Activated CD8-positive, alpha-beta memory T cell treated with anti-CD3 and anti-CD28 coated beads for 36 hours (primary cell): Measurements from ENCODE around the gene VLDLR. TPM values are rescaled to one million over a fixed set of nuclear protein-coding genes. Genes with fewer than 3 reads are reported as not detected.

Experiments
- CTCF ChIA-PET: fragments of 350-600 bp; sonication (Branson Sonifier 250); formaldehyde crosslinking; loops from one replicate; lab custom pipeline; 2021; ENCODE audit warnings: antibody characterized with exemption; lab: Charles Lee
- POLR2A ChIA-PET: fragments of 350-600 bp; sonication (Branson Sonifier 250); formaldehyde crosslinking; loops from one replicate; lab custom pipeline; 2021; ENCODE audit warnings: antibody characterized with exemption; lab: Charles Lee
- total RNA-seq, 2 experiments: library from RNA; stranded (reverse); gene quantifications; one replicate each; pipeline ENCODE4 v1.2.3, GENCODE V29; 2021

VLDLR gene
- total RNA-seq, 2 experiments from 2014 or later: 8.7 to 10.1 TPM

GRCh38 chr9:2641033-2641432, 19.4 kb downstream of the VLDLR start:
- ChIA-PET POLR2A (no interaction called here), CTCF (no interaction called here)

- POLR2A ChIA-PET: no interaction called here
- CTCF ChIA-PET: interaction anchor here (0.7 kb wide), 2 partner anchors 8 to 144 kb away, joined by 4 to 5 read pairs; no protein-coding TSS in a partner anchor
Measured at GRCh38 chr9:2642068-2642467, 20.5 kb downstream of the VLDLR start.

GRCh38 chr9:2645569-2645968, 24.0 kb downstream of the VLDLR start:
- POLR2A ChIA-PET: no interaction called here

DNA sequence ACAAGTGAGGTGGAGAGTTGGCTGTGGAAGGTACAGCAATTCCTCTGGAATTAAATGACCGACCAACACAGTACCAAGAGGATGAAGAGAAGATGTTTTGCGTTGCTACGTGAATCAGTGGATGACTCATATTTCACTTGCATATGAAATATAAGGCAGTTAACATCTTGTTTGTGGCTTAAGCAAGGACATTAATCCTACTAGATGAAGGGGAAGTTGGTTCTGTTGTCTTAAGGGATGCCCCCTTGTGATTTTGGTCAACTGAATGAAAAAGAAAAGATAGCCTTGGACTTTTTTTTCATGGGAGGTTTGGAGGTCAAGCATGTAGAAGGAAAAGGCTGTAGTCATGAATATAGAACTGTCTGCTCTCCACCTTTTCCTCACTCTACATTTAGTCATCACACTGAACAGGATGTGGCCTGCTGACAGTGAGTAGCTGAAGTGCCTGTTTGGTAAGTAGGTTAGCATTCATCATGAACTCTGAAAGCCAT, 33.9 kb downstream of the VLDLR start:
- CTCF ChIA-PET: no interaction called here
- POLR2A ChIA-PET: no interaction called here

More at GRCh38 chr9:2645569-2645968, 24.0 kb downstream of the VLDLR start:
- CTCF ChIA-PET: no interaction called here

DNA sequence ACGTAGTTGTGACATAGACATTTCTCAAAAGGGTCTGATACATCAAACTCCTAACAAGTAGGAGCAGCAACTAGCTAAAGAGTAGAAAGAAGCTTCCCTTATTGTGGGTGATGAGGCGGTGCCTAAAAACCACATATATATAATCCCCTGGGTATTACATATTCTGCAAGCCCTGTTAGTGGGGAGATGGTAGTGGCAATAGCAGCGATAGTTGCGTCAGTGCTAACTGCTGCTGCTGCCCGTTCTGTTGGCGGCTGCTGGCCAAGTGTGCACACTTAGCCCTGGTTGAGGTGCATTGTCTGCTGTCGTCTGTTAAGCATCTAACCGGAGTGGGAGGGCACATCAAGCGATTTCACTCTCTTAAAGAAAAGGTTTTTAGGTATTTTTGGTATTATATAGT, 35.8 kb downstream of the VLDLR start:
- ChIA-PET POLR2A (no interaction called here), CTCF (no interaction called here)

DNA sequence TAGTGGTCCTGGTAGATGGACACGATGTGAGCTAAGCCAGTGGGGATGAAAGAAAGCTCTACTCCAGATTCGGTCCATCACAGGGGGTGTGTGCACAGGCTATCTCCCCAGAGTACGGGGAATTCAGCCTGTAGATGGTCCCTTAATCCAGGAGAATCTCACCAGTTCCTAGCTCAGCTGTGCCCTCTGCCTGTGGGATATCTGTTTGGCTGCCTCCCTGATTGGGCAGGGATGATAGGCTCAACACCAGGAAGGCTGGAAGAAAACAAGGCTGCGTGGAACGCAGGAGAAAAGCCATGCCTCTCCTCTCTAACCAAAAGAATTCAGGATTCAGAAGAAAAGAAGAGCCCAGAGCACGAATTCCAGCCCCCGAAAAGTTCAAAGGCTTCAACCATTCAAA, 40.9 kb downstream of the VLDLR start:
- POLR2A ChIA-PET: no interaction called here

DNA sequence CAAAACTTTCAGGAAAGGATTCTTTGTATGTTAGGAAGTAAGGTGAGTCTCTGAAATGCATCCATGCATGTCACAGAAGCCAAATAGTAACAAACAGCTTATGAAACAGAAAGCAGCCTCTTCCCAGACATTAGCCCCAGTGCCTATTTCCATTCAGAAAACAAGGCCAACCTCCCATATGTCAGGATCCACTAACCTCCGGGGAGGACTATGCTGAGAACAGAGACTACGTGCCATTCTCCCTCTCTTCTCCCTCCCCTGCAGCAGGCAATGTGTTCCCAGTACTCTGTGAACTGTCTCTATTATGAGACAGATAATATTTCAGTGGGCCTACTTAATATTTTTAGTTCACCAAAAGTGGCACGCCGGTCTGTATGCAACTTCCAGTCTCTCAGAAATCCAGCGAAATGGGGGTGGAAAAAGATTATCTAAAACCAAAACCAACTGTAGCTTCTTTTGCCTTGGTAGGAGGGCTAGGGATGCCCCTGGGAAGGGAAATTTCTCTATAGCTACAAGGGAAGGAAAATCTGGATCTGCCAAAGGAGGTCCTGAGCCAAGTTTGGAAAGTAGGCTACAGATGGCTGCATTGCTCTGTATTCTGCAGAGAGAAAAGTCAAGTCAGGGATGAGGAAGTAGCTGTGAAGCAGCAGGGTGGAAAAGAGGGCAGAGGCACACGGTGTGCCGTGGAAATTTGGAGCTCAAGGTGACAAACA, 42.0 kb downstream of the VLDLR start:
- CTCF ChIA-PET: no interaction called here

More for the DNA sequence above, 40.9 kb downstream of the VLDLR start:
- CTCF ChIA-PET: no interaction called here

GRCh38 chr9:2664174-2665065, 42.8 kb downstream of the VLDLR start:
- ChIA-PET CTCF (no interaction called here), POLR2A (no interaction called here)

More for the DNA sequence above, 42.0 kb downstream of the VLDLR start:
- POLR2A ChIA-PET: no interaction called here

- CTCF ChIA-PET: no interaction called here
- POLR2A ChIA-PET: no interaction called here
Measured at GRCh38 chr9:2666569-2666968, 45.0 kb downstream of the VLDLR start.

DNA sequence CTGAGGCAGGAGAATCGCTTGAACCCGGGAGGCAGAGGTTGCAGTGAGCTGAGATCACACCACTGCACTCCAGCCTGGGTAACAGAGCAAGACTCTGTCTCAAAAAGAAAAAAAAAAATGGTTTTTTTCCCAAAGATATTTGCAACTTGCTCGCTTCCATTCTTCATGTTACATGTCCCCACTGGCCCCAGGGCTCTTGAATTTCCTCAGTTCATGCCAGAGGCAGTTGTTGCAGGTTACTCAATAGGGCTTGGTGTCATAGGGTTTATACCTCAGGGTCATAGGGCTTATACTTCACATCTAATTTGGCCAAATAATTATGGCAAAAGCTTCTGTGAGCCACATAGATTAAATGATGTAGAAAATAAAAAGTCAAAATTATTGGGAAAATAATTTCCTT, 51.6 kb downstream of the VLDLR start:
- ChIA-PET CTCF (no interaction called here), POLR2A (no interaction called here)

- ChIA-PET CTCF (no interaction called here), POLR2A (no interaction called here)
Measured at GRCh38 chr9:2674141-2674824, 52.7 kb downstream of the VLDLR start.

DNA sequence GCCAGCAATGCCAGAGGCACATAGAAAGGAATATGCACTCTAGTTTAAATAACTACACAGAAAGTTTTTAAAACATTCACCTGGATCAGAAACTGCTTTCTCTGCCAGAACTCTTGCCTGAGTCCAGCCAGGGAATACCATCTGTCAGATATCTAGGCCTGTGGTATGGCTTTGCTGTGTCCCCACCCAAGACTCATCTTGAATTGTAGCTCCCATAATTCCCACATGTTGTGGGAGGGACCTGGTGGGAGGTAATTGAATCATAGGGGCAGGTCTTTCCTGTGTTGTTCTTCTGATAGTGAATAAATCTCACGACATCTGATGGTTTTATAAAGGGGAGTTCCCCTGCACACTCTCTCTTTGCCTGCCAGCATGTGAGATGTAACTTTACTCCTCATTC, 54.2 kb downstream of the VLDLR start:
- CTCF ChIA-PET: no interaction called here
- POLR2A ChIA-PET: no interaction called here

- CTCF ChIA-PET: no interaction called here
- POLR2A ChIA-PET: no interaction called here
Measured at GRCh38 chr9:2676466-2676865, 54.9 kb downstream of the VLDLR start.

- ChIA-PET CTCF (no interaction called here), POLR2A (no interaction called here)
Measured at GRCh38 chr9:2677915-2678889, 56.6 kb downstream of the VLDLR start.

DNA sequence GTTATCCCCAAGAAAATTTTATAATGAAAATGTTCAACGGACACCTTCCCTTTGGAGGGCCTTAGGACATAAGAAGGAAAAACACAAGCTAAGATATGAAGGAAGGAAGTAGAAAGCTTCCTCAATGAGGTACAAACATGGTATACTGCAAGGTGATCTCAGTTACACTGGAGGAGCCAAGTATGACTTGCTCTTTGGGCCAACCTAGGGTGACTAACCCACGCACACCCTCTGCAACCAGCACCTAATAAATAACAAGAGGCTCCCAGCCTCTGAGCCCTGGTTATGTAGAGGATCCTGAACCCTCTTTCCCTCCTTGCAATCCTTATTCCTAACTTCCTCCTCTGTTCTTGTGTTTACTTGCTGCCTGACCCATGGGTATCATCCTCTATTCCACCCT, 57.4 kb downstream of the VLDLR start:
- POLR2A ChIA-PET: no interaction called here
- CTCF ChIA-PET: no interaction called here

DNA sequence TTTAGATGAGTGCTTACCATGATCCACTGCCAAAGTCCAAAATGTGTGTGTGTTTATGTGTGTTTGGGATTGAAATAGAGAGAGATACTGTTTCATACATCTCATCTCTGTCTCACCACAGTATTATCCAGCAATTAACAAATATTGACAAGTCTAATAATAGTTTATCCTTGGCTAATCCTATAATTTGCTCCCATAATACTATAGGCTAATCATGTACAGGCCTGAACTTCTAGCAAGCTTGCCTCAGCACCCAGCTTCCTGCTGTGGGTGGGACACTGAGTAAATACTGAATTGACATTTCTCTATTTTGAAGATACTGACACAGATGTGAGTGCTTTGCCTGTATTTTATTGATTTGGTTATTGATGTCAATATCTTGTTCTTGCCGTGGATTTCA, 60.4 kb downstream of the VLDLR start:
- POLR2A ChIA-PET: no interaction called here
- CTCF ChIA-PET: no interaction called here

DNA sequence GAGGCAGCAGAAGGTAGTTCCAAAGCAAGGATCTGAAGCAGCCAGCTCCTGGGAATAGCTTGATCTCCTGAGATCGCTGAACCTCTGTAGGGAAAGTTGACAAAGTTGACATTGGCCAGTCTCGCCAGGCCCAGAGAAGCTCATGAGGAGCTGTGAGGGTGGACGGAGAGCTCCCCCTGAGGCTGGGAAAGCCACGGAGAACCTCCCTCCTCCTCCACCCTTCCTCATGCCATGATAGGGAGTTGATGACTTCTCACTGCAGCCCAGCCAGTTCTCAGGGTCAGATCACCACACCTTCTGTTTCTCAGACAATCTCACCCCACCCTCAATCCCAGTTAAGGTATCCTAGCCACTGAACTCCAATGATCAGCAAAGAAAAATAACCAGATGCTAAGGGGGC, 65.3 kb downstream of the VLDLR start:
- POLR2A ChIA-PET: no interaction called here
- CTCF ChIA-PET: no interaction called here

- CTCF ChIA-PET: no interaction called here
- POLR2A ChIA-PET: no interaction called here
Measured at GRCh38 chr9:2688636-2689035, 67.0 kb downstream of the VLDLR start.

- ChIA-PET POLR2A (no interaction called here), CTCF (no interaction called here)
Measured at GRCh38 chr9:2691212-2691611, 69.6 kb downstream of the VLDLR start.
